Omental fat pad (tissue), 4 donors: ENCODE data around the gene KCNIP1. TPM values are rescaled to one million over a fixed set of nuclear protein-coding genes. Genes with fewer than 3 reads are reported as not detected.

Experiments
- ATAC-seq: fragments of 150-250 bp; one replicate; pipeline ENCODE4 v1.9.1; 2016; ENCODE audit warnings: mild to moderate bottlenecking, moderate library complexity; ENCODE audit not compliant: low FRiP score
- DNase-seq: peaks from one replicate; pipeline ENCODE4 v3.0.0-alpha.2; 2019; ENCODE audit warnings: low spot score
- total RNA-seq, 4 donors: library from RNA; depleted of rRNA; stranded (reverse); fragments of >200 nt; gene quantifications; one replicate each; pipeline ENCODE4 v1.1.0, GENCODE V29; 2016
- TF ChIP-seq, protein P1 (sequence below), 3 donors: fragments of 450-650 bp; IDR thresholded peaks; one replicate each; pipeline ENCODE4 v1.5.1; 2016 to 2017; ENCODE audit warnings: antibody characterized with exemption in 3 of 3, mild to moderate bottlenecking in 3 of 3, moderate library complexity in 2 of 3

Gene KCNIP1
- total RNA-seq, 4 donors from 2014 or later: 0.25 TPM; not detected in 3

DNA sequence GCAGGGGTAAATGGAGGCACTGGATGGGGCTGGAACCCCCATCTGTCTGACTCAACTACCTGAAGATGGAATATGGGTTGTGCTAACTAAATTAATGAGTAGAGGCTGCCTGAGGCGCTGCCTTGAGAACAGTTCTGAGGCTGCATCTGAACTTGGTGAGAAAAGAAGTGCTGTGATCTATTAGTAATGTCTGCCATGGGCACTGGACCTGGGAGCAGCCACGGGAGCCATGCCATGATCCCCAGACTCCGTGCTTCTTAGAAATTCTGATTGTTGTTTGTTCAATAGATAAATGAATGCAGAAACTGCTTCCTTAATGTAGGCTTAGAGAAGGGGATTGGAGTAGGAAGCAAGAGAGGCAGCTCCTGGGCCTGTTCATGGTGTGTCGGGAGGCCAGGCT is 80.2 kb downstream of the KCNIP1 start:
- DNase-seq (no peak), ATAC-seq (no peak)
- TF ChIP-seq, protein P1, sequence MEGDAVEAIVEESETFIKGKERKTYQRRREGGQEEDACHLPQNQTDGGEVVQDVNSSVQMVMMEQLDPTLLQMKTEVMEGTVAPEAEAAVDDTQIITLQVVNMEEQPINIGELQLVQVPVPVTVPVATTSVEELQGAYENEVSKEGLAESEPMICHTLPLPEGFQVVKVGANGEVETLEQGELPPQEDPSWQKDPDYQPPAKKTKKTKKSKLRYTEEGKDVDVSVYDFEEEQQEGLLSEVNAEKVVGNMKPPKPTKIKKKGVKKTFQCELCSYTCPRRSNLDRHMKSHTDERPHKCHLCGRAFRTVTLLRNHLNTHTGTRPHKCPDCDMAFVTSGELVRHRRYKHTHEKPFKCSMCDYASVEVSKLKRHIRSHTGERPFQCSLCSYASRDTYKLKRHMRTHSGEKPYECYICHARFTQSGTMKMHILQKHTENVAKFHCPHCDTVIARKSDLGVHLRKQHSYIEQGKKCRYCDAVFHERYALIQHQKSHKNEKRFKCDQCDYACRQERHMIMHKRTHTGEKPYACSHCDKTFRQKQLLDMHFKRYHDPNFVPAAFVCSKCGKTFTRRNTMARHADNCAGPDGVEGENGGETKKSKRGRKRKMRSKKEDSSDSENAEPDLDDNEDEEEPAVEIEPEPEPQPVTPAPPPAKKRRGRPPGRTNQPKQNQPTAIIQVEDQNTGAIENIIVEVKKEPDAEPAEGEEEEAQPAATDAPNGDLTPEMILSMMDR (IDR thresholded peaks at IDR 0.05): no peak

- TF ChIP-seq, protein P1 (IDR thresholded peaks at IDR 0.05): no peak
- DNase-seq: no peak
- ATAC-seq: no peak
These were observed 80.7 kb downstream of the KCNIP1 start for GRCh38 chr5:170584450-170585058.

DNA sequence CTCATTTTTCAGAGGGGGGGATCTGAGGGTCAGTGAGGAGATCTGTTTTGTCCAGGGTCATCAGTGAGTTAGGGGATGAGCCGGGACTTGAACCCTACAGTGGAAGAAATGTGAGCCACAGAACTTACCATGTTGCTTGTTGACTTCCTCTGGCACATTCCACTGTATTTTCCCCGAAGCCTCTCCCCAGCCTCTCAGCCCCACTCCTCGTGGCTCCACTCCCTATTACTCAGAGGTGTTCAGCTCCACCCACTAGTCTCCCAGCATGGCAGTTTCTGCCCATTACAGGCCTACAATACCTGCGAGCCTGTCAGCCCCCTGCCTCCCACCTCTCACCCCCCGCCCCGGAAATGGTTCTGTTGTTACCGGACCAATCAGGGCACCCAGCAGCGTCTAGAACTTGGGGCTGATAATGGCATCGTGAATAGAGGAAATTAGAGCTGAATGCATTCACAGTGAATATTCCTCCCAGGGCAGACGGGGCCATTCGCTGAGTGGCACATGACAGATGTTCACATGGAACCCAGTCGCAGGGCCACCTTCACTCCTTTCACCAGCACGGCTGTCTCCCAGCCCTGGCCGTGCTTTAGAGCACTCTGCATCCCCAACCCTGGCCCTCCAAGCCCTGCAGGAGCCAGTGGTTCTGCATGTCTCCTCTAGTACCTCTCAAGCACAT is 81.6 kb downstream of the KCNIP1 start:
- TF ChIP-seq, protein P1 (IDR thresholded peaks at IDR 0.05): no peak
- DNase-seq (no peak), ATAC-seq (no peak)

- ATAC-seq (no peak), DNase-seq (no peak)
- TF ChIP-seq, protein P1 (IDR thresholded peaks at IDR 0.05): no peak
These were observed 84.0 kb downstream of the KCNIP1 start for GRCh38 chr5:170587808-170588207.

GRCh38 chr5:170589643-170590042 is 85.8 kb downstream of the KCNIP1 start:
- TF ChIP-seq, protein P1 (IDR thresholded peaks at IDR 0.05): no peak
- no peak for ATAC-seq
- DNase-seq: no peak

DNA sequence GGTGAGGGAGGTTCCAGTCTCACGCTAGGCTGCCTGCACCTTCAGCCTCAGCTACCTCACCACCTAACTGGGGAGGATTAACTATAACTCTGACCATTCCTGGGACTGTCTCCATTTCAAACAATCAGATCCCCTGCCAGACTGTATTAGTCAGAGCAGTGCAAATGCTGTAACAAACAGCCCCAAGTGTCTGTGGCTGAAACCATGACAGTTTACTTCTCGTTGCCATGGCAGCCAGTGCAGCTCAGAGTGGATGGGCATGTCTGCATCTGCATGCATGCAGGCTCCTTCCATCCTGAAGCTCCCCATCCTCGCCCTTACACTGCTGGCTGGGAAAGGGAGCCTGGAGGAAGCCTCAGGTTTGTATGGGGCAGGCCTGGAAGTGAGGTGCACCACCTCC is 86.7 kb downstream of the KCNIP1 start:
- DNase-seq: no peak

More for the DNA sequence above, 86.7 kb downstream of the KCNIP1 start:
- no peak for ATAC-seq
- TF ChIP-seq, protein P1 (IDR thresholded peaks at IDR 0.05): no peak
